Ishikawa (cell line): ENCODE measurements around the gene PRTG.

ENCODE experiments used
- REST ChIP-seq: IDR thresholded peaks from 2 replicates; pipeline ENCODE4 v1.6.1; 2012; ENCODE audit warnings: low read depth, mild to moderate bottlenecking
- TCF12 ChIP-seq: IDR thresholded peaks from 2 replicates; pipeline ENCODE4 v1.6.1; 2012; ENCODE audit warnings: low read depth

GRCh38 chr15:55619783-55620182 is 123.2 kb downstream of the PRTG start:
- TF ChIP-seq REST: no peak
- no peak for TF ChIP-seq TCF12
